ENCODE data around the gene TMTC4. TPM values are rescaled to one million over a fixed set of nuclear protein-coding genes. Genes with fewer than 3 reads are reported as not detected.
A peak's percentile ranks its signal among the peaks of the same experiment; 100 is the strongest.
"Not testable (repeated sequence)": the region's sequence is repeated elsewhere in the genome, so short reads cannot be mapped to it uniquely, and the experiment has no call there.

Gene TMTC4
- 15.6 and 16.9 TPM in 2 replicates for total RNA-seq (2014; rRNA removed; shearing (Covaris generic))

DNA sequence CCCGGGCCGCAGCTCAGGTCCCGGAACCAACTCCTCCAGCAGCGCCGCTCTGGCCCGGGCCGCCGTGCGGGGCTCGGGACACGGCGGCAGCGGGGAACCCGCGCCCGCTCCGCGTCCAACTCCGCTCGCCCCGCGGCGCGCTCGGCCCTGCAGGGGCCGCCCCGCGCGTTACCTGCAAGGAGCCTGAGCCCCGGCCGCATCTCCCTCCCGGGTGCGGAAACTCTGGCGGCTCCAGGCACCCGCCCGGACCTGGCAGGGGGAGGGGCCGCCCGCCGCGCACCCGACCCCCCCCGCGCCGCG lies at the start of gene TMTC4:
Gene TMTC4 (minus strand): TSS at position 224 of the 300 bp plus-strand sequence. CDS start 4,433 bp downstream, outside the sequence.
- no peak for DNase-seq (ENCODE audit: low read depth)

- no peak for DNase-seq (ENCODE audit: low read depth)
These were observed 47.9 kb upstream of the TMTC4 start for GRCh38 chr13:100722517-100722916.

GRCh38 chr13:100721885-100722512 lies 47.4 kb upstream of the TMTC4 start:
- DNase-seq (ENCODE audit: low read depth), result peak; percentile 35

- no peak for DNase-seq (ENCODE audit: low read depth)
These were observed 41.0 kb upstream of the TMTC4 start for GRCh38 chr13:100715604-100716003.

- DNase-seq (ENCODE audit: low read depth), result no peak
These were observed 39.9 kb upstream of the TMTC4 start for GRCh38 chr13:100714478-100714877.

GRCh38 chr13:100710176-100710575 lies 35.6 kb upstream of the TMTC4 start:
- DNase-seq (ENCODE audit: low read depth), result peak; percentile 16

DNA sequence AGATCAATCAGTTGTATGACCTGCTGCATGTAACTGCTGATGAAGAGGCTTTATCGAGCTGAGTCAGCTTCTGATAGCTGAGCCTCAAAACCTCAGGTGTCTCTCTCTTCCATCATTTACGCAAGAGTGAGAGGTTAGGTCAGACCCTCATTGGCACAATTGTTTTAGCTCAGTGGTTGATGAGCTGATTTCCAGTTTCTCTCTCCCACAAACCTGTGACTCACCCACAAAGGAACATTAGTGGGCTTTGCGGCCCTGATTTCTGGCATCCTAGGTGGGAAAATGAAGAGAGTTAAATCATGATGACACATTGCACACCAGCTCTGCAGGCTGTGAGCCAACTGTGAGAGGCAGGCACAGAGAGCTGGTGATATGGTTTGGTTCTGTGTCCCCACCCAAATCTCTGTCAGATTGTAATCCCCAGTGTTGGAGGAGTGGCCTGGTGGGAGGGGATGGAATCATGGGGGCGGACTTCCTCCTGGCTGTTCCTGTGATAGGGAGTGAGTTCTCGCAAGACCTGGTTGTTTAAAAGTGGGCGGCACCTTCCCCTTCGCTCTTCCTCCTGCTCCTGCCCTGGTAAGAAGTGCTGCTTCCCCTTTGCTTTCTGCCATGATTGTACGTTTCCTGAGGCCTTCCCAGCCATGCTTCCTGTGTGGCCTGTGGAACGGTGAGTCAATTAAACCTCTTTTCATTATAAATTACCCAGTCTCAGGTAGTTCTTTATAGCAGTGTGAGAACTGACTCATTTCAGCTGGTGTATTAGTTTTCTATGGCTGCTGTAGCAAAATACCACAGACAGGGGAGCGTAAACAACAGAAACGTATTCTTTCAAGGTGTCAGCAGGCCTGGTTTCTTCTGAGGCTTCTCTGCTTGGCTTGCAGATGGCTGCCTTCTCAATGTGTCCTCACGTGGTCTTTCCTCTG lies 33.5 kb upstream of the TMTC4 start:
- peak; percentile 52 for DNase-seq (ENCODE audit: low read depth)

DNA sequence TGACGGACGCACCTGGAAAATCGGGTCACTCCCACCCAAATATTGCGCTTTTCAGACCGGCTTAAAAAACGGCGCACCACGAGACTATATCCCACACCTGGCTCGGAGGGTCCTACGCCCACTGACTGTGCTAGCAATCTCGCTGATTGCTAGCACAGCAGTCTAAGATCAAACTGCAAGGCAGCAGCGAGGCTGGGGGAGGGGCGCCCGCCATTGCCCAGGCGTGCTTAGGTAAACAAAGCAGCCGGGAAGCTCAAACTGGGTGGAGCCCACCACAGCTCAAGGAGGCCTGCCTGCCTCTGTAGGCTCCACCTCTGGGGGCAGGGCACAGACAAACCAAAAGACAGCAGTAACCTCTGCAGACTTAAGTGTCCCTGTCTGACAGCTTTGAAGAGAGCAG lies 23.7 kb upstream of the TMTC4 start:
- not testable (repeated sequence) for DNase-seq (ENCODE audit: low read depth)

DNA sequence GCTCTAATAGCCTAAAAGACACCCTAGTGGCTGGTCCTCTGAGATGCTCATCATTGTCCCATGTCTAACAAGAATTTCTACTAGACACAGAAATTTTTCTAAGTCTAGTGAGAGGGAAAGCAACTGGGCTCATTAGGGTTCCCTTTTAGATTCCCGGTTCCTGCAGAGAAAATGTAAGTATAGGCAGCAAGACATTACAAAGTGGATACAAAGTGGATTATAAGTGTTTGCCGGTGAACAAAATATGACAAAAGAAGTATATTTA lies 20.8 kb upstream of the TMTC4 start:
- peak; percentile 3 for DNase-seq (ENCODE audit: low read depth)

DNA sequence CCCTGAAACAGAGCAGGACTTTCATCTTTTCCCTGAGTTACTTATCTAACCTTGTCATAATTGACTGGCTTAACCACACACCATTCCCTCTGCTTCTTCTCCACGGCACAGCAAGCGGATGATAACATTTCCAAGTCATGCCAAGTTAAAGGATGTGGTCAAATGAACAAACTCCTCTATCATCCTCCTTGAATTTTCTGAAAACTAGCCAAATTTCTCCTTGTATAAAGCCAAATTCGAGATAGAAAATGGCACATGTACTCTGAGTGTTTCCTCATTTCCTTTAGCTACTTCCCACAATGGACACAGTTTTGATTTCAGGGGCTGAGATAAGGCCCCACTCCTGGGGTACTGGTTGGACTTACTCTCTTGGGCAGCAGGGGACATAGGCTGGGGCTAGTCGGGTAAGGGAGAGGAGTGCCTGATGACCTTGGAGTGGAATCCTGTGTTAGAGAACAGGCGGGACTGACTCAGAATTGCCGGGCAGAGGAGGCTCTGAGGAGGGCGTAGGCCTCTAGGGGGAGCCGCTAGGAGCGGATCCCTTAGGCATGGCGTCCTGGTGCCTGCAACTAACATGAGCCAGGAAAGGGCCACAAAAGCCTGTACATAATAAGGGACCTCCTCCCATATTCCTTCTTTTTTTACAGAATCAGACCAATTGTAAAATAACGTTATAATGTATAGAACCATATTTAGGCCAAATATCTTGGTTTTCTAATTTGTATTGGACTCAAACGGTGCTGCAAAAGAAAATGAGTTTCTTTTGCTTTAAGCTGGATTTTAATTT lies 20.3 kb upstream of the TMTC4 start:
- peak; percentile 90 for DNase-seq (ENCODE audit: low read depth)

GRCh38 chr13:100689191-100689590 lies 14.6 kb upstream of the TMTC4 start:
- DNase-seq (ENCODE audit: low read depth), result no peak

- no peak for DNase-seq (ENCODE audit: low read depth)
These were observed 5.5 kb upstream of the TMTC4 start for GRCh38 chr13:100680131-100680530.

GRCh38 chr13:100677128-100677527 lies 2.5 kb upstream of the TMTC4 start:
- DNase-seq (ENCODE audit: low read depth), result not testable (repeated sequence)

DNA sequence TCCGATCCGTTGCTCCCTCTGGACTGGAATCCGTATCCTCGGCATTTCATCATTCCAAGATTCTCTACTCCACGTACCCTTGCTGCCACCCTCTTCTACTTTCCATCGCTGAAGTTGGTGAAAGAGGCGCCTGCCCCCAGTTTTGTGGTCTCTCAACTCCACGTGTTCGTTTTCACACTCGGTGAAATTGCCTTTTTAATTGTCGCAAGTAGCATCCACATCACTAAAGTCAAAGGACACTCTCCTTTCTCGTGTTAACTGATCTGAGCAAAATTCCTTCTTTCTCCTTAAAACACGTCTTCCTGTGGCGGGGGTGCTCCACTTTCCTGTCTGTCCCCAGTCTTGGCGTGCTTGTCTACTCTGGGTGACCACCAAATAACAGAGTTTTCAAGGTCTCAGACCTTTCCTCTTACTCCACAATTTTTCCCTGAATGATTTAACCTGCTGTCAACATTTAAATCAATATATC lies 1.1 kb upstream of the TMTC4 start:
- DNase-seq (ENCODE audit: low read depth), result no peak

DNA sequence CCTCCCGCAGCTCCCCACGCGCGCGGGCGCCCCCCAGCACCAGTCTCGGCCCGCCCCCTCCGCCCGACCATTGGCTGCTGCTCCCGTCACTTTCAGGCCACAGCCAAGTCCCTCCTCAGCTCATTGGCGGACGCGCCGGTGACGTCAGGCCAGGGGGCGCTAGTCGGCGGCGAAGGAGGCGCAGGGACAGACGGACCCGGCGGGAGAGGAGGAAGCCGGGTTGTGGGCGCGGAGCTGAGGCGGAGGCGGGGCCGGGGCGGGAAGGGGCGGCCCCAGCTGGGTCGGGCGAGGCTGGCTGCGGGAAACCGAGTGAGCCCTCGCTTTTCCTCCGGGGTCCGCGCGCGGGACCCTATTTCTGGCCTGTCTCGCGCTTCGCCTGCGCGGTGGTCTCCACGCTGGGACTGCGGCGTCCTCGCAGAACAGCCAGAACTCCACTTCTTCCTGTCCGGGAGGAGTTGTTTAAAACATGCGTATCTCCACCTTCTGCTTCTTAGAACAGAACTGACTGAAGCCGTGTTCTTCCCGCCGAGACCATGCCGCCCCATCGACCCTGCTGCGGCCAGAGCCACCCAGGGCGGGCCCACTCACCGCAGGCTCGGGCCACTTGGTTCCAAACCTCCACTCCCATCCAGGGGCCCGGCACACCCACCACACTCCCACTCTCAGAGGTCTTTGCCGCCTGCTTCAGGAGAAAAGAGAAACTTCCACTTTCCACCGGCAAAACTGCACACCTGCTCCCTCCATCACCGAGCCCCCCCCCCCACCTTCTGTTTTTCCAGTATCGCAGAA lies 471 bp upstream of the TMTC4 start:
- peak; percentile 95 for DNase-seq (ENCODE audit: low read depth)

DNA sequence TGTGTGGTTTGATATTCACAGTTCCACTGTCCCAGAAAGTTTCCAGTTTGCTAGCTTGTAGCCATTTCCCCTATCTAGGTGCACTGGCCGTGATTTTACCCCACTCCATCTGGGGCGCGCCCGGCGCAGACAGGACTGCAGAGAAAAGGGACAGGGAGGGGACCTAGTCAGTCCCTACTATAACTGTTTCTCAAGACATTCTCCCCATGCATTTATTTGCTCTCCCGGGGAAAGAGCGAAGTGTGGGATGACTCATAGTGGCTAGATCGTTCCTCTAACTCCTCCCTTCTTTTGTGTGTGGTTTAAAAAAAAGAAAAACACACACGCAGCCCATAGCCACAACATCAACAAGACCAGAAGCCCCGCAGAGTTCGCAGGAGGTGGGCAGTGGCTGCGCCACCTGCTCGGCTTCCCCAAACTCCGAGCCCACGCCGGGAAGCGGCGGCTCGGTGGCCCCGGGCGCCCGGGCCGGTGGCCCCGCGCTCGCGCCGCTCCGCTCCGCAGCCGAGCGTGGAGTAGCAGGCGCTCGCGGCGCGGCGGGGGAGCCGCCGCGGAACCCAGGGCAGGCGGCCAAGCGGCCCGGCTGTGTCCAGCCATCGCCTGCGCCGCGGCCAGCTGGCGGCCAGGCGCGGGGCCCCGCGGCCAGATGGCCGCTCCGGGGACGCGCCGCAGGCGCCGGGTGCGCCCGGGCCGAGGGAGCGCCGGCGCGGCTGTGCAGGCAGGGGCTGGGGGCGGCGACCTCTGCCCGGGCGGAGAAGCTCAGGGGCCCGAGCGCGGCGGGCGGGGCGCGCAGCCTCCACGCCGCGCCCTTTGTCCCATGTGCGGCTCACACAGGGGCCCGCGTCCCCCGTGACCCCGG lies 653 bp downstream of the TMTC4 start:
- DNase-seq (ENCODE audit: low read depth), result peak; percentile 87

- DNase-seq (ENCODE audit: low read depth), result no peak
These were observed 1.3 kb downstream of the TMTC4 start for GRCh38 chr13:100673376-100673712.

GRCh38 chr13:100671389-100672182 lies 3.0 kb downstream of the TMTC4 start:
- DNase-seq (ENCODE audit: low read depth), result no peak

DNA sequence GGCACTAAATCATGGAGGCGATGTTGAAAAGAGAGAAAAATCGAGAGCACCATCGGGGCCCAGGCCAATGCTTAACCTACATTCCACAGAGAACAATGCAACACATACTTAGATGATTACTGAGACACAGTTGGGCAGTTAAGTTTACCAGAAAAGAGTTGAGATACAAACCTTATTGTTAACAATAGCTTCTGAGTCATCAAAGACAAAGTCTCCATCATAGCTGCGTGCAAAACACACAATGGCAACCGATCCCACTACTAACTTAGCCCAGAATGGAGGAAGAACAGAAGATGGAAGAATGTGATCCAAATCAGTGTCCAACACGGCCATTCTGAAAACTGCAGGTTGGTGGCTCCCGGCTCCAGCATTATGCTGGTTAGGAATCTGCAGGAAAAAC lies 6.2 kb downstream of the TMTC4 start:
- no peak for DNase-seq (ENCODE audit: low read depth)

DNA sequence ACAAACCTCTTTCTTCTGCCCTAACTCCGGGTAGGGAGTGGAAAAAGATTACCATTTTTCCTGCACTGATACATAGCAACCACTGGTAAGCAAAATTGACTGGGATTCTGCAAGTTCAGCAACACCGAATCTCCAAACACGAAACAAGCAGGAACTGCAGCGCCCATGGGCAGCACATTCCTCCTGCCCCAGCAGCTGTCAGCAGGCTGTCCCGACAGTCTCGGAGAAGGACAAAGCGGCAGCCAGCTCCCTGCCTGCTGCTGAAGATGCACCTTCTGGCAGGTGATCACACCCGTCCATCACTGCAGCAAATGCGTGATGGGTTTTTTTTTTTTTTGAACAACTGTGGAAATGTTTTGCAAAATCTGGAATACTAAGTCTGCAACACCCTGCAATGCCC lies 6.7 kb downstream of the TMTC4 start:
- DNase-seq (ENCODE audit: low read depth), result no peak

All from RPMI7951 (cell line).